ENCODE measurements around the gene APBA2.

APBA2 gene

GRCh38 chr15:28992336-28992864, 106.6 kb downstream of the APBA2 start:
- TF ChIP-seq GATA3 (IDR thresholded peaks at IDR 0.05; ENCODE audit: low read depth, low read length): no peak

GRCh38 chr15:28993051-28993719, 107.4 kb downstream of the APBA2 start:
- TF ChIP-seq GATA2 (IDR thresholded peaks at IDR 0.05; ENCODE audit: low read depth, low read length): no peak
- no peak for TF ChIP-seq GATA3 (IDR thresholded peaks at IDR 0.05; ENCODE audit: low read depth, low read length)

GRCh38 chr15:28993720-28994053, 107.9 kb downstream of the APBA2 start:
- TF ChIP-seq GATA3 (IDR thresholded peaks at IDR 0.05; ENCODE audit: low read depth, low read length) (no peak), GATA2 (IDR thresholded peaks at IDR 0.05; ENCODE audit: low read depth, low read length) (no peak)

GRCh38 chr15:28994142-28994830, 108.5 kb downstream of the APBA2 start:
- TF ChIP-seq GATA3 (IDR thresholded peaks at IDR 0.05; ENCODE audit: low read depth, low read length): no peak

- TF ChIP-seq GATA3 (IDR thresholded peaks at IDR 0.05; ENCODE audit: low read depth, low read length): no peak
These were observed 109.2 kb downstream of the APBA2 start for GRCh38 chr15:28994831-28995596.

- TF ChIP-seq GATA2 (IDR thresholded peaks at IDR 0.05; ENCODE audit: low read depth, low read length): no peak
- TF ChIP-seq GATA3 (IDR thresholded peaks at IDR 0.05; ENCODE audit: low read depth, low read length): no peak
These were observed 109.9 kb downstream of the APBA2 start for GRCh38 chr15:28995705-28996104.

- TF ChIP-seq GATA3 (IDR thresholded peaks at IDR 0.05; ENCODE audit: low read depth, low read length) (no peak), GATA2 (IDR thresholded peaks at IDR 0.05; ENCODE audit: low read depth, low read length) (no peak)
These were observed 110.5 kb downstream of the APBA2 start for GRCh38 chr15:28996289-28996688.

GRCh38 chr15:28996953-28997352, 111.2 kb downstream of the APBA2 start:
- TF ChIP-seq GATA2 (IDR thresholded peaks at IDR 0.05; ENCODE audit: low read depth, low read length) (no peak), GATA3 (IDR thresholded peaks at IDR 0.05; ENCODE audit: low read depth, low read length) (no peak)

- TF ChIP-seq GATA3 (IDR thresholded peaks at IDR 0.05; ENCODE audit: low read depth, low read length): no peak
- TF ChIP-seq GATA2 (IDR thresholded peaks at IDR 0.05; ENCODE audit: low read depth, low read length): no peak
These were observed 112.0 kb downstream of the APBA2 start for GRCh38 chr15:28997791-28998190.

- TF ChIP-seq GATA3 (IDR thresholded peaks at IDR 0.05; ENCODE audit: low read depth, low read length) (no peak), GATA2 (IDR thresholded peaks at IDR 0.05; ENCODE audit: low read depth, low read length) (no peak)
These were observed 112.7 kb downstream of the APBA2 start for GRCh38 chr15:28998511-28998910.

GRCh38 chr15:29003191-29003839, 117.5 kb downstream of the APBA2 start:
- no peak for TF ChIP-seq GATA3 (IDR thresholded peaks at IDR 0.05; ENCODE audit: low read depth, low read length)
- no peak for TF ChIP-seq GATA2 (IDR thresholded peaks at IDR 0.05; ENCODE audit: low read depth, low read length)

GRCh38 chr15:29003840-29004233, 118.1 kb downstream of the APBA2 start:
- TF ChIP-seq GATA2 (IDR thresholded peaks at IDR 0.05; ENCODE audit: low read depth, low read length) (no peak), GATA3 (IDR thresholded peaks at IDR 0.05; ENCODE audit: low read depth, low read length) (no peak)

GRCh38 chr15:29005931-29006330, 120.2 kb downstream of the APBA2 start:
- TF ChIP-seq GATA3 (IDR thresholded peaks at IDR 0.05; ENCODE audit: low read depth, low read length): no peak
- TF ChIP-seq GATA2 (IDR thresholded peaks at IDR 0.05; ENCODE audit: low read depth, low read length): no peak

- TF ChIP-seq GATA3 (IDR thresholded peaks at IDR 0.05; ENCODE audit: low read depth, low read length) (no peak), GATA2 (IDR thresholded peaks at IDR 0.05; ENCODE audit: low read depth, low read length) (no peak)
These were observed 123.1 kb downstream of the APBA2 start for GRCh38 chr15:29008846-29009245.

Measured in SH-SY5Y (cell line).